H1 (cell line): ENCODE measurements around the gene TSPAN9.

Experiments used
- CTCF ChIP-seq, 3 experiments: IDR thresholded peaks; 1 replicate in 2 of 3; 2 replicates in 1 of 3; pipeline versions ENCODE4 v1.5.1 to v1.6.1; 2011; ENCODE audit warnings: low read length in 3 of 3, mild to moderate bottlenecking in 3 of 3, inconsistent platforms in 2 of 3, low read depth in 1 of 3, moderate library complexity in 1 of 3; ENCODE audit not compliant: insufficient read depth in 1 of 3; ENCODE audit errors: control extremely low read depth in 1 of 3
- EZH2 ChIP-seq: fragments of 200-600 bp; sonication (generic); IDR thresholded peaks from 2 replicates; pipeline ENCODE4 v1.7.1; 2012; ENCODE audit warnings: low read depth, mild to moderate bottlenecking, moderate library complexity, low read length, inconsistent platforms; ENCODE audit not compliant: severe bottlenecking
- MAFK ChIP-seq: IDR thresholded peaks from 2 replicates; pipeline ENCODE4 v1.6.1; 2012; ENCODE audit warnings: low read depth, mild to moderate bottlenecking, improper control_type of control experiment, low read length
- POLR2A ChIP-seq, 2 experiments: IDR thresholded peaks; 1 replicate in 1 of 2; 2 replicates in 1 of 2; pipeline ENCODE4 v1.6.1; 2011; ENCODE audit warnings: low read depth in 2 of 2, low read length in 2 of 2, mild to moderate bottlenecking in 2 of 2; ENCODE audit errors: control extremely low read depth in 1 of 2
- POLR2AphosphoS5 ChIP-seq: IDR thresholded peaks from 2 replicates; pipeline ENCODE4 v1.6.1; 2011; ENCODE audit warnings: low read depth, low read length
- SRF ChIP-seq: IDR thresholded peaks from 2 replicates; pipeline ENCODE4 v1.6.1; 2011; ENCODE audit warnings: mild to moderate bottlenecking, low read depth, low read length, moderate library complexity
- SUZ12 ChIP-seq: fragments of 200-600 bp; sonication (generic); IDR thresholded peaks from 2 replicates; pipeline ENCODE4 v1.6.1; 2012; ENCODE audit warnings: mild to moderate bottlenecking, inconsistent platforms, low read length, moderate library complexity, mixed read lengths
- USF2 ChIP-seq: IDR thresholded peaks from 2 replicates; pipeline ENCODE4 v1.6.1; 2011; ENCODE audit warnings: low read length, improper control_type of control experiment

- TF ChIP-seq POLR2A (IDR thresholded peaks at IDR 0.05; ENCODE audit: control extremely low read depth in 1 of 2, low read depth in 2 of 2, low read length in 2 of 2) (no peak), SRF (no peak), MAFK (no peak), EZH2 (no peak), USF2 (no peak), CTCF (IDR thresholded peaks at IDR 0.05; ENCODE audit: control extremely low read depth in 1 of 3, insufficient read depth in 1 of 3, low read depth in 1 of 3, low read length in 3 of 3) (no peak), POLR2AphosphoS5 (no peak), SUZ12 (no peak)
These were observed 51.5 kb downstream of the TSPAN9 start for GRCh38 chr12:3128498-3129293.
